ENCODE results near the gene LAMC3. TPM values are rescaled to one million over a fixed set of nuclear protein-coding genes. Genes with fewer than 3 reads are reported as not detected.

The LAMC3 gene
- total RNA-seq, 1 experiment from 2014 or later, result 0.36 TPM

DNA sequence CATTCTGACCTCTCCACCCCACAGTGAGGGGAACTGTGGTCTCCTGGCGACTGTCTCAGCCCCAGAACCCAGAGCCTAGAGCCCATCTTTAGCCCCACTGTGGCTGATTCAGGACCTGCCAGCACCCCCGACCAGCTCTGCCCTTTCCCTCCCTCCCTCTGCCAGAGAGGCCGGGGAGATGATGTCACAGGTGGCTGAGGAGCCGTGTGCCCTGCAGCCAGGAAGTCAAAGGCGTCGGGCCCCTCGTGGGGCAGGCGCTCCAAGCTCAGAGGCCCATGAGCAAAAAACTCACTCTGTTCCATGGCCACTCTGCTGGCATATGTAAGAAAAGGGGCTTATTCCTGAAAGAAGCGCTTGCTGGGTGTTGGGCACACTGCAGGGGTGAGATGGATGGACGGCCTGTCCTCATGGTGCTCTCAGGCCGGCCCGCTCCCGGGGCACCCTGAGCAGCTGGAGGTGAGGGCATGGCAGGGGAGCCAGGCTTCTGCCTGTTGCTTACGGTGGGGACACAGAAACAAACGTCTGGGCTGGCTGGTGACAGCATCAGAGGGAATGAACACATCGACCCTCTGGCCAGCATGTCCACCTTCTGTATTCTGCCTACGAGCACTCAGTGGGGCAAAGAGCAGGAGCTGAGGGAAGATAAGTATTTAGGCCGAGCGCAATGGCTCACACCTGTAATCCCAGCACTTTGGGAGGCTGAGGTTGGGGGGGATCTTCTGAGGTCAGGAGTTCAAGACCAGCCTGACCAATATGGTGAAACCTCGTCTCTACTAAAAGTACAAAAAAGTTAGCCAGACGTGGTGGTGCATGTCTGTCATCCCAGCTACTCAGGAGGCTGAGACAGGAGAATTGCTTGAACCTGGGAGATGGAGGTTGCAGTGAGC is 41.1 kb downstream of the LAMC3 start:
- Histone ChIP-seq H3K36me3 (ENCODE audit: control insufficient read depth, insufficient read depth, low read length) (no peaks in the 10 kb centered on the region), H3K4me1 (no peaks in the 10 kb centered on the region), H3K9me3 (no peaks in the 10 kb centered on the region), H3K4me3 (ENCODE audit: low read depth, low read length) (no peak overlapping the region), H3K27me3 (replicated peaks; ENCODE audit: control insufficient read depth, insufficient read depth, low read length) (no peaks in the 10 kb centered on the region)
- intact Hi-C loops (cut with micrococcal nuclease; ENCODE audit: unreplicated experiment), result loop anchor here (5.0 to 10.0 kb wide), 3 partner anchors 38 to 345 kb away; no protein-coding TSS in a partner anchor
- no TSS peak for BruUV-seq (replicated peaks)
- Mint-ChIP-seq H3K4me1 (ENCODE audit: low read depth, unreplicated experiment) (no peaks in the 10 kb centered on the region), H3K27me3 (ENCODE audit: insufficient read depth, unreplicated experiment) (no peaks in the 10 kb centered on the region), H3K9me3 (ENCODE audit: unreplicated experiment) (no peaks in the 10 kb centered on the region), H3K27ac (ENCODE audit: unreplicated experiment) (no peak overlapping the region), H3K4me3 (ENCODE audit: unreplicated experiment) (no peak overlapping the region), H3K36me3 (ENCODE audit: insufficient read depth, unreplicated experiment) (no peaks in the 10 kb centered on the region)
- CTCF ChIA-PET, result interaction anchor here (0.6 kb wide), 1 partner anchor 21 kb away, joined by 5 read pairs; no protein-coding TSS in a partner anchor
- POLR2A ChIA-PET, result no interaction called here
- TF ChIP-seq CTCF (IDR thresholded peaks at IDR 0.05; ENCODE audit: insufficient read depth in 1 of 2, low read depth in 1 of 2, low read length in 1 of 2, severe bottlenecking in 1 of 2, unreplicated experiment in 1 of 2), result no peak
- no peak for DNase-seq

DNA sequence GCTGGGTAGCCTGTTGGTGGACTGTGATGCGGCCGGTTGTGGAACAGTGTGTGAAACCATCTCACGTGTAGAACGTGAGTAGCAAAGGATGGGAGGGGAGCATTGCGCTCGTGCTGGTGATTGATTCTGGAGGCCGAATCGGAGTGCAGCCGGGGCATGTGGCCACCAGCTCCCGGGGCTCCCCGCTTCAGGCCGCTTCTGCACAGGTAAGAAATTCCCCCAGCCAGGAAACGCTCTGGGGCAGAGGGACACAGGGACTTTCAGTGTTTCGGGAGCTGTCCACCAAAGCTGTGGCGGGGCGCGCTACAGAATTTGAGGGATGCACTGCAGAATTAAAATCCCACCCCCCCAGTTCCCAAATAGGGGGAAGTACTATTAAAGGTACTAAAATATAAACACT is 41.9 kb downstream of the LAMC3 start:
- no peak overlapping the region for H3K4me3 ChIP-seq (ENCODE audit: low read depth, low read length)
- H3K27me3 Mint-ChIP-seq (ENCODE audit: insufficient read depth, unreplicated experiment), result no peaks in the 10 kb centered on the region
- TF ChIP-seq CTCF (IDR thresholded peaks at IDR 0.05; ENCODE audit: insufficient read depth in 1 of 2, low read depth in 1 of 2, low read length in 1 of 2, severe bottlenecking in 1 of 2, unreplicated experiment in 1 of 2), result no peak
- ChIA-PET CTCF (no interaction called here), POLR2A (no interaction called here)
- intact Hi-C loops (cut with micrococcal nuclease; ENCODE audit: unreplicated experiment), result no loop called here
- H3K27me3 ChIP-seq (replicated peaks; ENCODE audit: control insufficient read depth, insufficient read depth, low read length), result no peaks in the 10 kb centered on the region
- H3K4me1 ChIP-seq, result no peaks in the 10 kb centered on the region
- no peak overlapping the region for H3K27ac Mint-ChIP-seq (ENCODE audit: unreplicated experiment)
- H3K9me3 ChIP-seq, result no peaks in the 10 kb centered on the region
- H3K4me3 Mint-ChIP-seq (ENCODE audit: unreplicated experiment), result no peak overlapping the region
- H3K9me3 Mint-ChIP-seq (ENCODE audit: unreplicated experiment), result no peaks in the 10 kb centered on the region
- H3K4me1 Mint-ChIP-seq (ENCODE audit: low read depth, unreplicated experiment), result no peaks in the 10 kb centered on the region
- no peaks in the 10 kb centered on the region for H3K36me3 Mint-ChIP-seq (ENCODE audit: insufficient read depth, unreplicated experiment)
- no peaks in the 10 kb centered on the region for H3K36me3 ChIP-seq (ENCODE audit: control insufficient read depth, insufficient read depth, low read length)
- DNase-seq, result no peak
- no TSS peak for BruUV-seq (replicated peaks)

DNA sequence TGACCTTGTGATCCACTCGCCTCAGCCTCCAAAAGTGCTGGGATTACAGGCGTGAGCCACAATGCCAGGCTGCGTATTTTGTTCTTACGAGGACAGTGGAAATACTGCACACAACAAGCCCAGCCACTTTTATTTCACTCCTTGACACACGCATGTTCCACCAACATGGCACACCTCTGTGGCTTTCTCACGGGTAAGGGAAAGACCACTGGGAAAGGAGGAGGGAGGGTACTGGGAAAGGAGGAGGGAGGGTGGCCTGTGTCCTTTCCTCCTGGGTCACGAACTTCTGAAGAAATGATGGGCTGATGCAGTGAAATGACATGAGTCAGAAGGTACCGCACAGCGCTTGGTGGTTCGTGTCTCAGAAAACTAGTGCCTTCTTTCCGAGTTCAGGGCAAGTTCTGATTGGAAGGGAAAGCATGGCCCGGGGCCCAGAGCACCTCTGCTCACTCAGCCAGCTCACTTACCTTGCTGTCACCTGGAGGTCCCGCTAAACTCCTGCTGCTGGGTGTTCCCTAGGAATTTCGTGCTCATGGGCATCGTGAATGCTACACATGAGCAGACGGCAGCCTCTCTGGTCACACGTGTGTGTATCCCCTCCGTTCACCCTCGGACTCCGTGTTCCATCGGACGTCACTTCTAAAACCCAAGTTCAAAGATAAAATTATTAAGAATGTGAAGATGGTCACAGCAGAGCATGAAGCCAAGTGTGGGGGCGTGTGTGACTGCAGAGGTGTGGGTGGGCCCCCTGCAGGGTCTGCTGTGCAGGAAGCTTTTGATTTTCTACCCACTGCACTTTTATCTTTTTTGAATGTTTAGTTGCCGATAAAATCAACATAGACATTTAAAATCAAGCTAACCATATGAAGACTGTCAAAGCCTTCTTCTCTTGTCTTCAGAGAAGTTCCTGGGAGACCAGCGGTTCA is 42.9 kb downstream of the LAMC3 start:
- no peaks in the 10 kb centered on the region for H3K27me3 ChIP-seq (replicated peaks; ENCODE audit: control insufficient read depth, insufficient read depth, low read length)
- H3K4me1 Mint-ChIP-seq (ENCODE audit: low read depth, unreplicated experiment), result no peaks in the 10 kb centered on the region
- H3K4me3 Mint-ChIP-seq (ENCODE audit: unreplicated experiment), result no peak overlapping the region
- H3K9me3 ChIP-seq, result no peaks in the 10 kb centered on the region
- no TSS peak for BruUV-seq (replicated peaks)
- no peak for TF ChIP-seq CTCF (IDR thresholded peaks at IDR 0.05; ENCODE audit: insufficient read depth in 1 of 2, low read depth in 1 of 2, low read length in 1 of 2, severe bottlenecking in 1 of 2, unreplicated experiment in 1 of 2)
- ChIA-PET CTCF (no interaction called here), POLR2A (no interaction called here)
- DNase-seq, result no peak
- intact Hi-C loops (cut with micrococcal nuclease; ENCODE audit: unreplicated experiment), result no loop called here
- H3K4me3 ChIP-seq (ENCODE audit: low read depth, low read length), result no peak overlapping the region
- H3K36me3 Mint-ChIP-seq (ENCODE audit: insufficient read depth, unreplicated experiment), result no peaks in the 10 kb centered on the region
- no peak overlapping the region for H3K27ac Mint-ChIP-seq (ENCODE audit: unreplicated experiment)
- H3K36me3 ChIP-seq (ENCODE audit: control insufficient read depth, insufficient read depth, low read length), result no peaks in the 10 kb centered on the region
- no peaks in the 10 kb centered on the region for H3K4me1 ChIP-seq
- H3K9me3 Mint-ChIP-seq (ENCODE audit: unreplicated experiment), result no peaks in the 10 kb centered on the region
- no peaks in the 10 kb centered on the region for H3K27me3 Mint-ChIP-seq (ENCODE audit: insufficient read depth, unreplicated experiment)
